H1 (cell line): ENCODE data around the gene CTNND2. TPM values are rescaled to one million over a fixed set of nuclear protein-coding genes. Genes with fewer than 3 reads are reported as not detected.

ENCODE experiments used
- CTCF ChIA-PET: fragments of 300-600 bp; sonication (Branson Sonifier 250); formaldehyde crosslinking; loops from one replicate; lab custom pipeline; 2021; ENCODE audit not compliant: partially characterized antibody; lab: Charles Lee
- POLR2A ChIA-PET: fragments of 300-600 bp; sonication (Branson Sonifier 250); formaldehyde crosslinking; loops from one replicate; lab custom pipeline; 2021; ENCODE audit warnings: inconsistent platforms; ENCODE audit not compliant: partially characterized antibody; lab: Charles Lee
- DNase-seq, 2 experiments: peaks; one replicate each; pipeline versions ENCODE4 v3.0.0 to v3.0.0-alpha.2; 2010 to 2022; ENCODE audit warnings: low spot score in 2 of 2, low read depth in 1 of 2, mixed read lengths in 1 of 2
- FAIRE-seq: peaks from 2 replicates; lab custom pipeline; 2011; peaks lifted over from hg19 to GRCh38; lab: Jason Lieb, UNC
- H2AFZ ChIP-seq: 2 replicates; pipeline ENCODE4 v1.8.1; 2012; ENCODE audit warnings: low read length, inconsistent platforms
- H2AK5ac ChIP-seq: 2 replicates; pipeline ENCODE4 v1.6.1; 2013; ENCODE audit warnings: low read depth, low read length
- H2BK120ac ChIP-seq: replicated peaks from 2 replicates; pipeline ENCODE3; 2013; ENCODE audit warnings: low read depth, low read length, inconsistent platforms
- H2BK12ac ChIP-seq: 2 replicates; pipeline ENCODE4 v1.6.1; 2013; ENCODE audit warnings: low read depth, low read length
- H2BK15ac ChIP-seq: 2 replicates; pipeline ENCODE4 v1.6.1; 2013; ENCODE audit warnings: low read length
- H2BK20ac ChIP-seq: 2 replicates; pipeline ENCODE4 v1.6.1; 2013; ENCODE audit warnings: low read length
- H2BK5ac ChIP-seq: 2 replicates; pipeline ENCODE4 v1.6.1; 2013; ENCODE audit warnings: low read depth, low read length
- H3K14ac ChIP-seq: 2 replicates; pipeline ENCODE4 v1.6.1; 2013; ENCODE audit warnings: inconsistent platforms; ENCODE audit not compliant: insufficient read length
- H3K18ac ChIP-seq: 2 replicates; pipeline ENCODE4 v1.6.1; 2013; ENCODE audit warnings: low read length; ENCODE audit errors: extremely low read depth
- H3K23ac ChIP-seq: 2 replicates; pipeline ENCODE4 v1.6.1; 2013; ENCODE audit warnings: inconsistent platforms; ENCODE audit not compliant: insufficient read length
- H3K23me2 ChIP-seq: 2 replicates; pipeline ENCODE4 v1.6.1; 2013; ENCODE audit warnings: low read depth, low read length
- H3K27ac ChIP-seq: 2 replicates; pipeline ENCODE4 v1.6.1; 2011; ENCODE audit warnings: low read depth, low read length, inconsistent platforms
- H3K27me3 ChIP-seq, 4 experiments: replicated peaks in 1 of 4; 1 replicate in 1 of 4; 2 replicates in 3 of 4; pipeline versions ENCODE4 v1.6.1 to v1.8.1; 2011 to 2013; ENCODE audit warnings: low read length in 3 of 4, mild to moderate bottlenecking in 3 of 4, inconsistent platforms in 2 of 4, mixed read lengths in 2 of 4, moderate library complexity in 1 of 4; ENCODE audit not compliant: control insufficient read depth in 3 of 4, insufficient read depth in 3 of 4; ENCODE audit errors: extremely low read depth in 1 of 4
- H3K36me3 ChIP-seq, 4 experiments: 2 replicates each; pipeline versions ENCODE4 v1.6.1 to v1.8.1; 2011 to 2013; ENCODE audit warnings: mild to moderate bottlenecking in 4 of 4, low read length in 3 of 4, moderate library complexity in 2 of 4, control low read depth in 1 of 4, inconsistent platforms in 1 of 4; ENCODE audit not compliant: insufficient read depth in 4 of 4, control insufficient read depth in 2 of 4
- H3K4ac ChIP-seq: replicated peaks from 2 replicates; pipeline ENCODE3; 2013; ENCODE audit warnings: low read length, low read depth, mixed read lengths, inconsistent platforms; ENCODE audit not compliant: insufficient read length
- H3K4me1 ChIP-seq, 4 experiments: replicated peaks in 1 of 4; 1 replicate in 1 of 4; 2 replicates in 3 of 4; pipeline versions ENCODE4 v1.6.1 to v1.8.1; 2011 to 2013; ENCODE audit warnings: low read length in 3 of 4, inconsistent platforms in 2 of 4, mixed read lengths in 1 of 4; ENCODE audit not compliant: insufficient read depth in 4 of 4, control insufficient read depth in 3 of 4
- H3K4me2 ChIP-seq, 2 experiments: 2 replicates each; pipeline versions ENCODE4 v1.6.1 to v1.8.1; 2011 to 2013; ENCODE audit warnings: low read depth in 2 of 2, low read length in 2 of 2, control low read depth in 1 of 2, inconsistent platforms in 1 of 2, mild to moderate bottlenecking in 1 of 2; ENCODE audit not compliant: insufficient read depth in 1 of 2
- H3K4me3 ChIP-seq, 4 experiments: fragments of 200-600, 300-600 bp in 1 of 4; sonication (generic), shearing (Covaris generic), sonication (Bioruptor Twin) in 1 of 4; 2 replicates each; pipeline versions ENCODE4 v1.5.1 to v1.8.1; 2011 to 2016; ENCODE audit warnings: low read length in 4 of 4, low read depth in 3 of 4, control low read depth in 2 of 4, inconsistent platforms in 2 of 4, mild to moderate bottlenecking in 2 of 4, mixed read lengths in 1 of 4, moderate library complexity in 1 of 4; ENCODE audit not compliant: insufficient read depth in 2 of 4; ENCODE audit errors: extremely low read depth in 1 of 4
- H3K56ac ChIP-seq: replicated peaks from 2 replicates; pipeline ENCODE3; 2013; ENCODE audit warnings: low read depth, mild to moderate bottlenecking, mixed read lengths, low read length, inconsistent platforms; ENCODE audit not compliant: insufficient read length
- H3K79me1 ChIP-seq: 2 replicates; pipeline ENCODE4 v1.6.1; 2013; ENCODE audit warnings: low read depth, low read length, control low read depth
- H3K79me2 ChIP-seq, 2 experiments: 2 replicates each; pipeline versions ENCODE4 v1.6.1 to v1.8.1; 2012 to 2013; ENCODE audit warnings: low read length in 2 of 2, mild to moderate bottlenecking in 2 of 2, inconsistent platforms in 1 of 2; ENCODE audit not compliant: insufficient read depth in 2 of 2, control insufficient read depth in 1 of 2
- H3K9ac ChIP-seq, 4 experiments: replicated peaks in 1 of 4; 1 replicate in 1 of 4; 2 replicates in 3 of 4; pipeline versions ENCODE4 v1.6.1 to v1.8.1; 2011 to 2013; ENCODE audit warnings: low read depth in 3 of 4, low read length in 3 of 4, control low read depth in 2 of 4, mild to moderate bottlenecking in 2 of 4, moderate library complexity in 2 of 4, inconsistent platforms in 1 of 4; ENCODE audit errors: extremely low read depth in 1 of 4
- H3K9me3 ChIP-seq, 2 experiments: 2 replicates each; pipeline versions ENCODE4 v1.6.1 to v1.8.1; 2012 to 2013; ENCODE audit warnings: mild to moderate bottlenecking in 2 of 2, moderate library complexity in 2 of 2, control low read depth in 1 of 2, inconsistent platforms in 1 of 2, low read depth in 1 of 2, low read length in 1 of 2, mixed read lengths in 1 of 2; ENCODE audit not compliant: insufficient read depth in 2 of 2
- H4K20me1 ChIP-seq, 2 experiments: replicated peaks in 1 of 2; 2 replicates each; pipeline versions ENCODE3 to v1.8.1; 2011 to 2013; ENCODE audit warnings: inconsistent platforms in 2 of 2, low read length in 2 of 2, mild to moderate bottlenecking in 1 of 2; ENCODE audit not compliant: insufficient read depth in 2 of 2, control insufficient read depth in 1 of 2
- H4K5ac ChIP-seq: 2 replicates; pipeline ENCODE4 v1.6.1; 2013; ENCODE audit warnings: low read length, low read depth, mixed read lengths, inconsistent platforms; ENCODE audit not compliant: insufficient read length
- H4K8ac ChIP-seq: 2 replicates; pipeline ENCODE4 v1.8.0; 2013; ENCODE audit warnings: mild to moderate bottlenecking, moderate library complexity, low read length, inconsistent platforms; ENCODE audit not compliant: insufficient read depth; ENCODE audit errors: extremely low read depth
- H4K91ac ChIP-seq: replicated peaks from 2 replicates; pipeline ENCODE3; 2013; ENCODE audit warnings: low read length, mixed read lengths, inconsistent platforms; ENCODE audit not compliant: insufficient read length
- BACH1 ChIP-seq: IDR thresholded peaks from 2 replicates; pipeline ENCODE4 v1.6.1; 2012; ENCODE audit warnings: low read length, improper control_type of control experiment
- BRCA1 ChIP-seq: IDR thresholded peaks from 2 replicates; pipeline ENCODE4 v1.6.1; 2012; ENCODE audit warnings: low read depth, low read length, improper control_type of control experiment
- CTBP2 ChIP-seq: IDR thresholded peaks from 2 replicates; pipeline ENCODE4 v1.7.0; 2011; ENCODE audit warnings: borderline replicate concordance, mild to moderate bottlenecking, moderate library complexity, mixed read lengths, low read length; ENCODE audit not compliant: insufficient read depth, insufficient read length
- GTF2F1 ChIP-seq: IDR thresholded peaks from 2 replicates; pipeline ENCODE4 v1.6.1; 2012; ENCODE audit warnings: low read depth, low read length, improper control_type of control experiment, borderline replicate concordance
- NANOG ChIP-seq: IDR thresholded peaks from 2 replicates; pipeline ENCODE4 v1.6.1; 2011; ENCODE audit warnings: low read length, low read depth, mild to moderate bottlenecking, inconsistent platforms; ENCODE audit not compliant: insufficient read depth, poor library complexity, severe bottlenecking
- RAD21 ChIP-seq, 2 experiments: IDR thresholded peaks in 1 of 2; conservative IDR thresholded peaks in 1 of 2; 2 replicates each; pipeline ENCODE4 v1.6.1; 2011; ENCODE audit warnings: low read depth in 2 of 2, low read length in 2 of 2, improper control_type of control experiment in 1 of 2, inconsistent platforms in 1 of 2, mild to moderate bottlenecking in 1 of 2, moderate library complexity in 1 of 2
- SAP30 ChIP-seq: fragments of 300-600 bp; sonication (generic); IDR thresholded peaks from 2 replicates; pipeline ENCODE4 v1.7.1; 2012; ENCODE audit warnings: low read length, moderate library complexity, mild to moderate bottlenecking, inconsistent platforms; ENCODE audit not compliant: insufficient read depth, insufficient replicate concordance
- SP4 ChIP-seq: IDR thresholded peaks from 2 replicates; pipeline ENCODE4 v1.6.1; 2012; ENCODE audit warnings: low read length, inconsistent platforms
- TAF1 ChIP-seq: IDR thresholded peaks from 2 replicates; pipeline ENCODE4 v1.6.1; 2011; ENCODE audit warnings: mild to moderate bottlenecking, low read depth, low read length
- TBP ChIP-seq: IDR thresholded peaks from 2 replicates; pipeline ENCODE4 v1.6.1; 2011; ENCODE audit warnings: low read depth, low read length, improper control_type of control experiment
- WGBS, 2 experiments: shearing (Covaris generic) in 1 of 2; methylation state at CpG; one replicate each; pipeline versions ENCODE4 v1.1.6 to v1.1.7; 2013 to 2015; ENCODE audit warnings: low lambda C conversion rate in 2 of 2, mixed read lengths in 2 of 2, inconsistent platforms in 1 of 2, low coverage in 1 of 2, missing lambda C conversion rate in 1 of 2; ENCODE audit not compliant: insufficient replicate concordance in 2 of 2, insufficient coverage in 1 of 2, insufficient read length in 1 of 2; ENCODE audit errors: extremely low coverage in 1 of 2, missing lambda C conversion rate in 1 of 2; 5-methylcytosine and 5-hydroxymethylcytosine counted together
- polyA plus RNA-seq, 7 experiments: library from polyadenylated mRNA; depleted of rRNA in 3 of 7; stranded (reverse) in 5 of 7; unstranded in 2 of 7; fragments of >200 nt in 5 of 7; fragments of 200-250 nt in 2 of 7; gene quantifications; 1 replicate in 5 of 7; 2 replicates in 1 of 7; 4 replicates in 1 of 7; pipeline versions ENCODE4 v1.2.1 to v1.2.3, GENCODE V29; 2011 to 2013; ENCODE audit warnings: missing spikeins in 2 of 7, mixed read lengths in 2 of 7
- total RNA-seq: library from RNA; stranded (reverse); fragmentation: NEBNext Ultra II Directional; extraction: Animal tissue kit (Norgen Biotek cat#: 25700); gene quantifications from 2 replicates; pipeline ENCODE4 v1.2.1, GENCODE V29; 2021
- TF ChIP-seq, protein P1 (sequence below): IDR thresholded peaks from 2 replicates; pipeline ENCODE4 v1.6.1; 2012; ENCODE audit warnings: inconsistent platforms

The CTNND2 gene
- total and polyA plus RNA-seq, 2 of the 8 experiments (the other 6 are each of a cell fraction or from before 2014, with no cell fraction given) = 7.4 to 14.2 TPM

DNA sequence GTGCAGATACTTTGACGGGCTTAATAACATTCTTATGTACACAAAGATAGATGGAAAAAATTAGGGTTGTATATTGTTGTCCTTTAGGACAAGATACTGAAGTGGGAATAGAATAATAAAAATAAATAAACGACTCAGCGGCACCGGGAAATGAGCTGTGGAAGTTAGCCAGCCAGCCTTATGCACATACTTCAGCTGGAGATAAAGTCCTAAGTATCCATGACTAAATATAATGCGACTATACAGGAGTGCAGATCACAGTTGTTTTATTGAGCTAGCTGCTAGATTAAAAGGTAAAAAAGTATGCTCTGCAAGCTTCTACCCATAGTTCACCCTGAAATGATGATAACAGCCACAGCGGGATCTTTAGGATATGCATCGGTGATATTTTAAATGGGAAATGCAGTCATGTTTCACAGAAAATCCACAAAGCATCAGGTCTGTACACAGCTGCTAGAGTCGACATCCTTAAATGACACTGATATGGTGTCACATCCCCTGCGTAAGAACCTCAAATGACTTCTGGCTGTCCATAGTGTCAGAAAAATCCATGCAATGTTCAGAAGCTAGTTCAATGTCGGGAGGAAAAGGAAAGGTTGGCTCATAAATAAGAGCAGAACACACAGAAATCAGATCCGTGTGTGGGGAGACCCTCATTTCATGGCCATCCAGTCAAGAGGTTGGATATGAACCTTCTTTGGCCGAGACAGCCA, 750.4 kb downstream of the CTNND2 start:
- Histone ChIP-seq H2BK5ac (no peak overlapping the region), H3K79me2 (no peaks in the 10 kb centered on the region), H2AK5ac (no peak overlapping the region), H3K4me3 (no peak overlapping the region), H4K91ac (no peak overlapping the region), H3K4ac (no peak overlapping the region), H2AFZ (no peak overlapping the region), H3K4me1 (0 out of 7 replicates have a peak, but pooled peaks cover 0 to 2% (median 0%) of the 10 kb centered on the region in 4 experiments), H3K23me2 (no peaks in the 10 kb centered on the region), H3K27me3 (no peaks in the 10 kb centered on the region), H2BK15ac (no peak overlapping the region), H2BK120ac (no peak overlapping the region), H2BK12ac (no peak overlapping the region), H3K14ac (no peak overlapping the region), H3K27ac (no peak overlapping the region), H3K9me3 (no peaks in the 10 kb centered on the region), H4K5ac (no peak overlapping the region), H4K20me1 (no peaks in the 10 kb centered on the region), H2BK20ac (no peak overlapping the region), H3K9ac (no peak overlapping the region), H3K4me2 (no peak overlapping the region), H3K23ac (no peak overlapping the region), H3K18ac (no peak overlapping the region), H3K56ac (no peak overlapping the region), H3K79me1 (no peaks in the 10 kb centered on the region), H4K8ac (no peak overlapping the region), H3K36me3 (no peaks in the 10 kb centered on the region)
- POLR2A ChIA-PET = no interaction called here
- WGBS, 2 experiments = 90% methylated on average over 12 of the region's 12 CpGs; no CpG with 5 or more reads in 1 of the 2 experiments
- CTCF ChIA-PET = interaction anchor here (0.5 to 1.4 kb wide), 5 partner anchors 10 to 359 kb away, joined by 3 to 5 read pairs (median 3); no protein-coding TSS in a partner anchor
- no peak for FAIRE-seq
- no peak for DNase-seq
- TF ChIP-seq TAF1 = no peak
- no peak for TF ChIP-seq TBP
- no peak for TF ChIP-seq BRCA1
- TF ChIP-seq SP4 = no peak
- TF ChIP-seq, protein P1, sequence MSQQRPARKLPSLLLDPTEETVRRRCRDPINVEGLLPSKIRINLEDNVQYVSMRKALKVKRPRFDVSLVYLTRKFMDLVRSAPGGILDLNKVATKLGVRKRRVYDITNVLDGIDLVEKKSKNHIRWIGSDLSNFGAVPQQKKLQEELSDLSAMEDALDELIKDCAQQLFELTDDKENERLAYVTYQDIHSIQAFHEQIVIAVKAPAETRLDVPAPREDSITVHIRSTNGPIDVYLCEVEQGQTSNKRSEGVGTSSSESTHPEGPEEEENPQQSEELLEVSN = no peak
- no peak for TF ChIP-seq RAD21 (IDR thresholded peaks at IDR 0.05 in 1 of 2, conservative IDR thresholded peaks at IDR 0.05 in 1 of 2; ENCODE audit: low read depth in 2 of 2, low read length in 2 of 2)
- TF ChIP-seq CTBP2 = no peak
- no peak for TF ChIP-seq NANOG
- no peak for TF ChIP-seq GTF2F1
- no peak for TF ChIP-seq BACH1
- TF ChIP-seq SAP30 = no peak
